CD4-positive, alpha-beta T cell treated with Interleukin-4 for 1 hour (primary cell): Measurements from ENCODE around the gene KCNQ2.

Source experiments
- DNase-seq, 2 donors: peaks; one replicate each; pipeline ENCODE4 v3.0.0-alpha.2; 2020 to 2022

KCNQ2 gene

GRCh38 chr20:63451821-63452220 is 20.6 kb downstream of the KCNQ2 start:
- DNase-seq: no peak

GRCh38 chr20:63449796-63450730 is 22.4 kb downstream of the KCNQ2 start:
- no peak for DNase-seq

GRCh38 chr20:63449025-63449424 is 23.4 kb downstream of the KCNQ2 start:
- DNase-seq: no peak

GRCh38 chr20:63448031-63448430 is 24.4 kb downstream of the KCNQ2 start:
- DNase-seq: no peak

DNA sequence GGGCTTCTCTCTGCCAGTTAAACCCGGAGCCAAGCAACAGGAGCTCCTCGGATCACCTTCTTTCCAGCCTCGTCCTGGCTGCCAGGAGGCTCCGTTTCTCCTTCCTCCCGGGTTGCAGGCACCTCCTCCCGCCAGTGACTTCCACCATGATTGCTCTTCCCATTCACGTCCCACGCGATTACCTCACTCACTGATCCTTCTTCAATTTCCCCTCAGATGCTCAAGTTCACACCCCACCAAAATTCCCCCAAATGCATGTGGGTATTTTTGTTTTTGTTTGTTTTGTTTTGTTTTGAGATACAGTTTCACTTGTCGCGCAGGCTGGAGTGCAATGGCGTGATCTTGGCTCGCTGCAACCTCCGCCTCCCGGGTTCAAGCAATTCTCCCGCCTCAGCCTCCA is 25.1 kb downstream of the KCNQ2 start:
- DNase-seq: no peak

DNA sequence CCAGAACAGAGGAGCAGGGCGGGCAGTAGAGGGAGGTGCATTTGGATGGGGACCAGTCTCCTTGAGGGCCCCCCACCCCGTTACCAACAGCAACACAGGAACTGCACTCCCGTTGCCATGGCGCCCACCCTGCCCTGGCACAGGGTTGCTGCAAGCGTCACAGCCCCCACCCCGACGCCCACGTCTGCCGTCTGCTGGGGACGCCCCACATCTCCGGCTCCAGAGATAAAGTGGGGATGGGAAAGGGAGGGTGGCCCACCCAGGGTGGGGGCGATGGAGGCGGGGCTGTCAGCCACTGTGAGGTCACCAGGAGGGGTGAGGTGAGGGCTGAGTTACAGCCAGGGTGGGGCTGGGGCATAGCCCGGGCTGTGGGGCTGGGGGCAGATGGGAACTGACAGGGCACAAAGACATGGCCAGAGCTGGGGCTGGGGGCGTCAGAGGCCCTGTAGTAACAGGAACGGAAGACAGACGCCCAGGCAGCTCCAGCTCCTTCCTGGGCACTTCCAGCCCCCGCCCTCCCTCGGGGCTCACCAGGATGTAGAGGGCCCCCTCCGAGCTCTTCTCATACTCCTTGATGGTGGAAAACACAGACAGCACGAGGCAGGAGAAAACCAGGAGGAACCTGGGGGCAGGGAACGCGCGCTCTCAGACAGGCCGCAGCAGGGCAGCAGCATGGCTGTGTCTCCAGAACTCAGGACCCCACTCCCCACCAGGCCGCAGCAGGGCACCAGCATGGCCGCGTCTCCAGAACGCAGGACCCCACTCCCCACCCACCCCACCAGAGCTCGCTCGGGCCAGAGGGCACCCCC is 26.0 kb downstream of the KCNQ2 start:
- no peak for DNase-seq

- no peak for DNase-seq
Measured at GRCh38 chr20:63445075-63445734, 27.2 kb downstream of the KCNQ2 start.

DNA sequence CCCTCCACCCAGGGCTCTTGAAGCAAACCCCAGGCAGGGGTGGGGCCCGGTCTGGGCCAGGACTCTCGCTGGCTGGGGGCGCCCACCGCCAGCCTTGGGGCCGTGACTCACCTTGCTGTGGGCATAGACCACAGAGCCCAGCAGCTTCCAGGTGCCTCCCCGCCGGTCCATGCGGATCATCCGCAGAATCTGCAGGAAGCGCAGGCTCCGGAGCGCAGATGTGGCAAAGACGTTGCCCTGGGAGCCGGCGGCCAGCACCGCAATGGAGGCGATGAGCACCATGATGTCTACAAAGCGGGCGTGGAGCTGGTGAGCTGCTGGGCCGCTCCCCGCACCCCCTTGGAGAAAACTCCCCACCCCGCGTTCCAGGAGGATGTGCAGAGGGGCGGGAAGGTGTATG is 27.9 kb downstream of the KCNQ2 start:
- DNase-seq: no peak

GRCh38 chr20:63443606-63444395 is 28.7 kb downstream of the KCNQ2 start:
- DNase-seq: no peak

DNA sequence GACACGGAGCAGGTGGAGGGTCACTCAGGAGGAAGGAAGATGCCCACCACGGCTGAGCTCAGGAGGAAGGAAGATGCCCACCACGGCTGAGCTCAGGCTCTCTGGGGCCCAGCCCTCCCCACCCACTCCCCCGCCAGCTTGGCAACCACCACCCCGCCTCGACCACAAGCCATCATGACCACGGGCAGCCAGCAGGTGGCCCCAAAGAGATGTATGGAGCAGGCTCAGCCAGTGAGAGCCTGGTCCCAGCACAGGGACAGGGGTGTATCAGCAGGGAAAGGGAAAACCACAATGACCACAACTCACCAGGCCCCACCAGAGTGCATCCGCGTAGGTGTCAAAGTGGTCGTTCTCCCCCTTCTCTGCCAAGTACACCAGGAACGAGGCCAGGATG is 30.4 kb downstream of the KCNQ2 start:
- DNase-seq: peak; percentile 58 to 63

GRCh38 chr20:63441136-63442099 is 31.0 kb downstream of the KCNQ2 start:
- DNase-seq: peak in 1 of 2 donors; percentile 28

DNA sequence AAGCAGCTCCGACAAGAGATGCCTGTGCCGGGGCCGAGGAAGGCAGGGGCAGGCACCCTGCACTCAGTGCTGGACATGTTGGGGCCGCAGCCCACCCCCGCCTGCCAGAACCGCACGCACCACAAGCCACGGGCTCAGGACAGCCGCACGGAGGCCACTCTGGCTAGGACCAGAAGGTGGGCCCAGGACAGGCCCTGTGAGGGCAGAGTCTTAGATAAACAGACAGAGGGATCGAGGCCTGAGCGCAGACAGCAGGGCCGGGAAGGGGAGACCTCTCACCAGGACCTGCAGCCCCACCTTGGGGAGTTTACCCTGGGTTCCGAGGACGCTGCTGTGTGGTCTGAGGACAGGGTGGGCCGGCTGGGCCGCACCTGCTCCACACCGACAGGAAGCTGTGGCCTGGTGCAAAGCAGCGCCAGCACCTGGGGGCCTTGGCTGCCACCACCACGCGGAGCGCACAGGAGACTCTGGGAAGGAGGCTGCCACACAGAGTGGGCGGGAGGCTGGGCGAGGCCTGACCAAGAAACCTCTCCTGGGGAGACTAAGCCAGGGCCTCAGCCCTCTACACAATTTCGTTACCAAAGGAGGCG is 32.0 kb downstream of the KCNQ2 start:
- DNase-seq: no peak

DNA sequence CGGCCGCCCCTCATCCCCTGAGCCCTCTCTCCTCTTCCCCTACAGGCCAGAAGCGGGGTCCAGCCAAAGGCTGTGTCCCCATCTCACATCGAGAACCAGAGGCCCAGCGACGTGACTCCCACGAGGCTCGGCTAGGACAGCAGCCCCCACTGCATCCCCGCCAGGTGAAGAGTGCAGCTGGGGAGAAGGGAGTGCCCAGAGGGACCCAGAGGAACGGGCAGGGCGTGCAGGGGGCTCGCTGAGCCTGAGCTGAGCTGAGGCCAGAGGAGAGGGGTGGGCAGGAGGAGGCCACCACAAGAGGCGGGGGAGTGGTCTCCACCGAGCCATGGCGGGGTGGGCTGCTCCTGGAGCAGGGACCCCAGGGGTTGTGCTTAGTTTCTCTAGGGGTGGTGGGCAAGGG is 32.6 kb downstream of the KCNQ2 start:
- DNase-seq: no peak

DNA sequence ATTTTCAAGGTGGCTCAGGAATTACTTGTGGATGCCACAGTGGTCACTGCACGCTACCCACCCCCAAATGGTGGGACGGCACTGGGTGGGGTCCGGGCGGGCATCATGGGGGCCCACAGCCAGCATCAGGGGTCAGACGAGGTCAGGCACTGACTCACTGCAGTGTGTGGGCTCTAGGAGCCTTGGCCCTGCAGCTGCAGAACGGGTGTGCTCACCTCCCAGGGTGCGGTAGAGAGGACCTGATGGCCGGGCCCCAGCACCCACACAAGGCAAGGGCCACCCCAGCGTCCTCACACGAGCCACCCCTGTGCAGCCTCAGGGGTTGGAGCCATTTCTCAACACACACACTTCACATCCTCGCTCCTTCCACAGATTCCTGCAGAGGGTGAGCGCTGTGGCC is 34.3 kb downstream of the KCNQ2 start:
- DNase-seq: no peak

- DNase-seq: no peak
Measured at GRCh38 chr20:63435552-63435951, 36.9 kb downstream of the KCNQ2 start.

DNA sequence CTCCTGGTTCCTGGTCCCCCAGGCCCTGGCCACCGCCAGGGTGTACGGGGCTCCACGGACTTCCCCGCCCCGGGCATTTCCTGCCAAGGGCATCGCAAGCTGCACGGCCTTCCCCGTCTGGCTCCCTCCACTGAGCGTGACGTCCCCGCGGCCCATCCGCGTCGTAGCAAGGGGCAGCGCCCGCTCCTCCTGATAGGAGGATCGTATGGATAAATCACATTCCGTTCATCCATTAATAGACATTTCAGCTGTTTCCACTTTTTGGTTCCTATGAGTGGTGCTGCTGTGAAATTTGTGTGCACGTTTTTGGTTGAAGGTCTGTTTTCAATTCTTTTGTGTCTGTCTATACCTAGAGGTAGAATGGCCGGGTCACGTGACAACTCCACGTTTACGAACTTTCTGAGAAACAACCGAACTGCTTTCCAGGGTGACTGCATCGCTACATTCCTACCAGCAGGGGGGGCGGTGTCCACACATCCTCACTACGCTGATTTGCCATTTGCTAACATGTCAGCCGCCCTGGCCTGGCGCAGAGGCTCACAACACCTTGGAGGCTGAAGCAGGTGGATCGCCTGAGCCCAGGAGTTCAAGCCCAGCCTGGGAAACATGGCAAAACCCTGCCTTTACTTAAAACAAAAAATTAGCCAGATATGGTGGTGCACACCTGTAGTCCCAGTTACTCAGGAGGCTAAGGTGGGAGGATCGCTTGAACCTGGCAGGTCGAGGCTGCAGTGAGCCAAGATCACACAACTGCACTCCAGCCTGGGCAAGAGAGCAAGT is 37.7 kb downstream of the KCNQ2 start:
- peak; percentile 84 to 85 for DNase-seq

DNA sequence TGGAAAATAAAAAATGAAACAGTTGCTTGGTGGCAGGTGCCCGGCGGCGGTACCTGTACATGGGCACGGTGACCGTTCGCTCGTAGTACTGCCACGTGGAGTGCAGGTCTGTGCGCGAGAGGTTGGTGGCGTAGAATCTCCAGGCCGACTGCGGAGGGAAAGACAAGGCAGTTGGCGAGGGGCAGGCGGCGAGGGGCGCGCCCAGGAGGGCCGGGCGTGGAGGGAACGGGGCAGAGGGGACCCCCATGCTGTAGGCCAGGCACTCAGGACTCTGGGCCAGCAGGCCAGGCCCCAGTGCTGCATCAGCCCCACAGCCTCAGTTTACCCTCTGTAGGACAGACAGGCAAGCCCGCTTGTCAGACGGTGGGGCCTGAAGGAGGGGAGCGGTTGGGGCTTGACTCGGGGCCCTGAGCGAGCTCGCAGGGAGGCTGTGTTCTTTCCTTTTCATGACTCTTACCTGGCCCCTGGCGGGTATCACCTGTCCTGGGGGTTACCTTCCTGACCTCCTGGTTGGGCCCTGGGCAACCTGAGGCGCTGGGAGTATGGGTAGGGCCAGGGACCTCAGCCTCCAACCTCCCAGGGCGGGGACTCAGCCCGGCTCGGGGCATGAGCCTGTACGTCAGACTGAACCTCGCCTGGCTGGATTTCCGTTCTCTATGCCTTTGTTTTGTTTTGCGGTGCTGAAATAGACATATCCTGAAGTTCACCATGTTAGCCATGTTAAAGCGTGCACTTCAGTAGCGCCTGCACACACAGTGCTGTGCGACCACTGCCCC is 38.5 kb downstream of the KCNQ2 start:
- DNase-seq: peak in 1 of 2 donors; percentile 21

DNA sequence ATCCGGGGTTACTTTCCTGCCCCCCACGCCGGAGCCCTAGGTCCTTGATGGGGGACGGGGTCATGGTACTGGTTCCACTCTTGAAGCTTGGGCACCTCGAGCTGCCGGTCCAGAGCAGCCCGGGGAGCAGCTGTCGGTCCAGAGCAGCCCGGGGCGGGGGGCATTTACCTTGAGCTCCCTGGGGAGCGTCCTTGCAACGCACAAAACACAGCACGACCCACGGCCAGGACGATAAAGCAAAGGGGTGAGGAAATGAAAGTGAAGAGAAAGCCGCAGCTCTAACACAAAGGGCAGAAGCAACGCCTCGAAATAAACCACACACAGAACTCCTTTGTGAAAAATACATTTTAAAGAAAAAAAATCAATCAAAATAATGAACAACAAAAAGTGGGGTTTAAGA is 39.1 kb downstream of the KCNQ2 start:
- DNase-seq: no peak
